Bone marrow (tissue), 2 donors: ENCODE results near the gene CTNND2.

Source experiments
- DNase-seq, 2 donors: peaks; one replicate each; lab custom pipeline; 2025; lab: John Stamatoyannopoulos, UW

The CTNND2 gene

GRCh38 chr5:11258001-11258400, 646.2 kb downstream of the CTNND2 start:
- DNase-seq = no peak

- no peak for DNase-seq
Observed at GRCh38 chr5:11252523-11252922, 651.7 kb downstream of the CTNND2 start.

GRCh38 chr5:11252075-11252474, 652.2 kb downstream of the CTNND2 start:
- DNase-seq = no peak

GRCh38 chr5:11251247-11251646, 653.0 kb downstream of the CTNND2 start:
- DNase-seq = no peak

DNA sequence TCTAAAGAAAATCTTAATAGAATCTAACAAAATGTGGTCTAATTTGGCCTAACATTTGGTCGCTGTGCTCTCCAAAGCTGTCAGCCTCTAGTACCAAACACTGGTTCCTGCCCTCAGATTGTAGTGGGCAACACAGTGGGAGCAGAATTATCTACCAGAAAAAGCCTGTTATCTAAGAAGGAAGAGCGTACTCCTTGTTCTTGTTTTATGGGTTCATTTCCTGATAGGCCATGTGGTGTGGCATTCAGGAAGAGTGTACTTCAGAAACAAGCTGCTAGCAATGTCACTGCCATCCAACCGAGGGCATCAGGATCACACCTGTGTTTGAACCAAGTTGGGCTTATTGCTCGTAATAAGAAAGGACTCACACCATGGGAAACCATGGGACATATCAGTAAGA, 655.3 kb downstream of the CTNND2 start:
- peak in 1 of 2 donors; percentile 10 for DNase-seq

- DNase-seq = no peak
Observed at GRCh38 chr5:11247224-11247623, 657.0 kb downstream of the CTNND2 start.

GRCh38 chr5:11240293-11241190, 663.7 kb downstream of the CTNND2 start:
- no peak for DNase-seq

DNA sequence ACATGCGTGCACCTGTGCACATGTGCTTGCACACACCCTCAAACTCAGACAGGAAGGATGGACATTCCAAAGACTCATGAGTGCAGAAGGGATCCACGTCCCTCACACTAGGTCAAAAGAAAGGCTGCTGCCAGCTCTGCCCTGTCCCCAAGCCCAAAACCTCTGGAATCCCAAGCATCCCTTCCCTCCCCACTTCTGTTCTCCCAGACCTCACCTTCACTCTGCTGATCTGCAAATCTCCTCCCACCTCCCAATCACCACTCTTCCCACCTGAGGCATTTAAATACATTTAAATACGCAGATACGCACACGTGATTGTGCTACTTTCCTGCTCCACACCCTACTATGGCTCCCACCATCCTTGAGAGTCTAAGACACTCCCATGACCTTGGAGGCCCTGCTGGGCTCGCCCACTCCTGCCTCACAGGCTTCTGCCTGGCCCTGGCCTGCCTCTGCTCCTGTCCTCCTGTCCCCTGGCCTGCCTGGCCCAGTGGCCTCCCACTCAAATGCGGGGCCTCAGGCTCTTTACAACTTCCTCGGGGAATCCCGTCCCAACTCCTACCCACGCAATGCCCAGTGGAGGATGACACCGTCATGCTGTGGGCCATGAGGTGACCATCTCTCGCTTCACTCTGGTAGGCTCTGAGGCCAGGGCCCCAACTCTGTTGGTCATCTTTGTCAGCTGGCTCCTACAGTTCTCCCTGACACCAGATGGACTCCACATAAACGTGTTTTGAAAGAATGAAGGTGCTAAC, 664.8 kb downstream of the CTNND2 start:
- DNase-seq = no peak

DNA sequence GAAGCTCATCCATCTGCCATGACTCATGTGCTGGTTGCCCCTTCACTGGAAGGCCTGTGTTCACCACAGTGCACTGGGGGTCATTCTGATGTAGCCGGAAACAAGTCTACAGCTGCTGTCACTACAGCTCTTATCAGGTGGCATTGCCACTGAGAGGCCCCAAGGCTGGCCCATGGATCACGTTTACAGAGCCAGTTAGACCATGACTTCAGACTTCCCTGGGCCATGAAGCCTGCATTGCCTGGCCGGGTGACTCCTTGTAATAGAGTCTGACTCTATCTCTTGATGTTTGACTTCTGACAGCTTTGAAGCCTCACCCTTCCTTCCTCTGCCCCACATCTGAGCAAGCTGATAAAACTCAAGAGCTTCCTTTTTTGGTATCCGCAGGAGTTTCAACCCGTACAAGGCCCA, 669.7 kb downstream of the CTNND2 start:
- peak in 1 of 2 donors; percentile 97 for DNase-seq

DNA sequence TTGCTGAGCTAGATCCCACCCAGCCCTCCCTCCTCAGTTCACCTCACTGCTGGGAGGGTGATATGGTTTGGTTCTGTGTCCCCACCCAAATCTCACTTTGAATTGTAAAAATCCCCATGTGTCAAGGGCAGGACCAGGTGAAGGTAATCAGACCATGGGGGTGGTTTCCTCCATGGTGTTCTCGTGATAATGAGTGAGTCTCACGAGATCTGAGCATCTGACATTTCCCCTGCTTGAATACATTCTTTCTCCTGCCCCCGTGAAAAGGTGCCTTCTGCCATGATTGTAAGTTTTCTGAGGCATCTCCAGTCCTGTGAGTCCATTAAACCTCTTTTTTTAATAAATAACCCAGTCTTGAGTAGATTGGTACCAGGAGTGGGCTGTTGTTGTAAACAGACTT, 673.4 kb downstream of the CTNND2 start:
- no peak for DNase-seq

DNA sequence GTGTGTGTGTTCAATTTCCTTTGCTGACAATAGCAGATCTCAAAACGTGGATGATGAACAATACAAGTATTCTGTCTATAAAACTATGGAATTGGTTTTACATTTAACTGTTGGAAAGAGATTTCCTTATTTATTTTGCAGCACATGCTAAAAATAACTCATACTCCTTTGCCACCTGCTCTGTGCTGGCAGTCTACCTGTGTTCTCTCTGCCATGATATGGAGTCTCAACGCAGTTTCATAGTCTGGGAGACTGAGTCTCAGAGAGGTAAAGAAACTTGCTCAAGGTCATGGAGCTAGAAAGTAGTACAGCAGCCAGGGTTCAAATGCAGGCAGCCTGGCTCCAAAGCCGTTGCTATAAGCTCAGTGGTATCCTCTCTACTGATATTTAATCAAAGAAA, 677.2 kb downstream of the CTNND2 start:
- no peak for DNase-seq

DNA sequence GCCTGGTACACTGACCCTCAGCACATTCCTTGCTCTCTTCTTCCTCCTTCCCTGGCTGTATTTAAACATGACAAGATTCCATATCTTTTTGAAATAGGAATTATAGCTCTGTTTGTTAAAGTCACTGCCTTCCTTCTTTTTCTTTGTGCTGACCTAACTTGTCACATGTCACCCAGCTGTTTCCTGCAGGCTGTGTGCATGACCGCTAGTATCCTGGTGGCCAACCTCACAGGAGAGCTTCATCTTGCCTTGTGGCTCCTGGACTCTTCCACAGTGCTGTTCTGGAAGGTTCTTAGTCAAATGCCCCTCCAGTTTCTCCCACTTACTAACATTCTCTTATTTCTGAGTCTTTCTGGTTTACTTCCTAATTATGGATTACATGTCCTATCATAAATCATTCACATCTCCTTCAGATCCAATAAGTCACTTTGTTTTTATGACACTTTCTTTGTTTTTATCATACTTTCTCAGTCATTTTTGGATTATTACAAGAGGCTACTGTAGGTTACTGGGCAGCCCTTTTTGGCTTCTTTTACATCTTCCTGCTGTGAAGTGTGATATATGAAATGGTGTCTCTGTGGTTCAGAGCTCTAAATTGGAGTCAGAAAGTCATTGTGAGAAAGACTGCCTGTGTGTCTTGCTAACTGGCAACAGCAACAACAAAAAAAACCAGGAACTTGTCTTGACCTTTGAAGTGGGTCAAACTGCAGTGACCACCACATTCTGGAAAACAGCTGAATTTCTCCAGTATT, 679.6 kb downstream of the CTNND2 start:
- DNase-seq = peak in 1 of 2 donors; percentile 57

- no peak for DNase-seq
Observed at GRCh38 chr5:11222169-11222568, 682.1 kb downstream of the CTNND2 start.

DNA sequence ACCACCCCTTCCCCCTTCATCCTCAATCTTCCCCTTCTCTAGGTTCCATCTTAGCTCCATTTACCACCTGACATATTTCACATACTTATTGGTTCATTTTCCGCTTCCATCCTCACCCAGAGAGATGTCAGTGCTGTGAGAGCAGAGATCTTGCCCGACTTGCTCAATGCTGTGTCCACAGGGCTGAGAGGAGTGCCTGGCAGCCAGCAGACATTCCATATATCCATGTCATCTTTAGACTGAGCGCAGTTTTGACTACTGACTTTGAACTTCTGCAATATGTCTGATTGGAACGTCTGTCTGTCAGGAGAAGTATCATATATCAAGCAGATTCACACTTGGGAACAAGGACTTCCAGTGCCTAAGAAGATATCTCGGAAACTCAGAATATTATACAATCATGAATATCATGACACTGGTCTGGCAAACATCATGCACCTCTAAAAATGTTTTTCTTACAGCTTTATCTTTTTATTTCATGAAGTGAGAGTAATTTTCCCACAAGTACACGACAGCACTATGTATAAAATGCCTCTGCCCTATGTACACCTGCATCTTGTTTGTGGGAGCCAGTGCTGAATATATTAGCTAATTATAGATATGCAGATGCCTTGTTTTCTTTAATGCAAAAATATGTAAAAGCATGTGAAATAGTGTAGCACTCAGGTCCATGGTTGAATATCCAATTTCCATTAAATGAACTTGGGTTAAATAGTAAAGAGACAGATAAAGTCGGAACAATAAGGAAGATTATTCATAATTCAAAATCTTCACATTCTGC, 689.2 kb downstream of the CTNND2 start:
- no peak for DNase-seq

- DNase-seq = peak in 1 of 2 donors; percentile 18
Observed at GRCh38 chr5:11212706-11213105, 691.5 kb downstream of the CTNND2 start.

GRCh38 chr5:11197726-11198125, 706.5 kb downstream of the CTNND2 start:
- DNase-seq = no peak

DNA sequence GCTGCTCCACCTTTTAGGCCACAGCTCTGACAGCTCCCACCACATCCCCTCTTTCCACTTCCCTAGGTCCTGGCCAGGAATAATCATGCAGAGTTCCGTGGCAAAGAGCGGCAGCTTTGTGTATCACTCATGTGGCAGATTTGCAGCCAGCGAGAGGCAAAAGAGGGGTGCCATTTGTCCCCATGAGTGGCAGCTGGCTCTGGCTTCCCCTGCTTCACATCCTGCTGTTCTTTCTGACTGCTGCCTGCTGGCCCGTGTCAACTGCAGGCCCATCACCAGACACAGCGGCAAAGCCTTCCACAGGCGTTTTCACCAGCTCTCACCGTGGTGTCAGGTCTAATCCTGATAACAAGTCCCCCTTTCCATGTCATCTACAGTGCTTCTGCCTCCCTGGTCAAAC, 712.6 kb downstream of the CTNND2 start:
- no peak for DNase-seq

DNA sequence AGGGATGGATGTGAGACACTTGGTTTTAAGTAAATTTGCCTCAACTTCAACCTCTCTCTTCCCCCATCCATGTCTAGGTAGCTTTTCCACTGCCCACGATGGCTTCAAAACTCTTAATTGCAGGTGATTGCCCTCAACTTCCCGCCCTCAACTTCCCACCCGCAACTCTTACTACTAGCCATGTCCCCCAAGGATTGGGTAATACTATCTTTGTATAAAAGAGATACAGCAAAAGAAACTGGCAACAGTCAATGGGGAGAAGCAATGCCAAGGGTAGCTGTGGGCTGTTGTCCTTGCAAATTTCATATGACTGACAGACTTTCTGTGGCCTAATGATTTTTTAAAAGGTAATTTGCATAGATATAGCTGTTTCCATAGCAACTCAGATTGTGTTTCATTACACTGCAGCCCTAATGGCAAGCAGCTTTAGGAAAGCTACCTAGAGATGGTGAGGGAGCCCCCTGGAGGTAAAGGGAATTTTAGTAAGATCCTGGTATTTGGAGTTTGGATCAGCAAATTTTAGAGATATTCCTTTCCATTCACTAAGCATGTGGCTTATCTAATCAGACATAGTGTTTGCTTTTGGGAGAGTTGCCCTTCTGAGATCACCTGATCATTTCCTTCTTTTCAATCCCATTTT, 721.7 kb downstream of the CTNND2 start:
- peak in 1 of 2 donors; percentile 1 for DNase-seq

GRCh38 chr5:11181940-11182339, 722.3 kb downstream of the CTNND2 start:
- DNase-seq = no peak

GRCh38 chr5:11180890-11181289, 723.4 kb downstream of the CTNND2 start:
- no peak for DNase-seq
